ENCODE results near the gene UTP25.

- TF ChIP-seq CTCF (conservative IDR thresholded peaks at IDR 0.05; ENCODE audit: low read depth, low read length) (no peak), POLR2A (IDR thresholded peaks at IDR 0.05; ENCODE audit: low read depth, low read length) (no peak), RAD21 (IDR thresholded peaks at IDR 0.05; ENCODE audit: low read length) (no peak), MAFK (IDR thresholded peaks at IDR 0.05; ENCODE audit: low read depth, low read length) (no peak; the same call in 1 of the 2 replicates), SMC3 (IDR thresholded peaks at IDR 0.05; ENCODE audit: low read depth, low read length) (no peak), CEBPB (IDR thresholded peaks at IDR 0.05; ENCODE audit: low read depth, low read length) (peak; percentile 50), NFE2L2 (IDR thresholded peaks at IDR 0.05; ENCODE audit: low read depth, low read length) (peak; percentile 64; the same call in 1 of the 2 replicates), ELK1 (IDR thresholded peaks at IDR 0.05; ENCODE audit: borderline replicate concordance, low read depth, low read length) (no peak), BHLHE40 (IDR thresholded peaks at IDR 0.05; ENCODE audit: low read depth, low read length) (peak; percentile 98)
Observed at GRCh38 chr1:209884665-209885117, 56.9 kb downstream of the UTP25 start.
